Measurements from ENCODE around the gene SLC4A5.

GRCh38 chr2:74226648-74227213, 116.5 kb downstream of the SLC4A5 start:
- TF ChIP-seq CTCF (conservative IDR thresholded peaks at IDR 0.05) (no peak), ZFX (IDR thresholded peaks at IDR 0.05) (no peak)
